ENCODE measurements around the gene ANKRD37. TPM values are rescaled to one million over a fixed set of nuclear protein-coding genes. Genes with fewer than 3 reads are reported as not detected.

The ANKRD37 gene
- total and polyA plus RNA-seq, 4 donors, result 1.2 to 7.9 (median 3.4) TPM

DNA sequence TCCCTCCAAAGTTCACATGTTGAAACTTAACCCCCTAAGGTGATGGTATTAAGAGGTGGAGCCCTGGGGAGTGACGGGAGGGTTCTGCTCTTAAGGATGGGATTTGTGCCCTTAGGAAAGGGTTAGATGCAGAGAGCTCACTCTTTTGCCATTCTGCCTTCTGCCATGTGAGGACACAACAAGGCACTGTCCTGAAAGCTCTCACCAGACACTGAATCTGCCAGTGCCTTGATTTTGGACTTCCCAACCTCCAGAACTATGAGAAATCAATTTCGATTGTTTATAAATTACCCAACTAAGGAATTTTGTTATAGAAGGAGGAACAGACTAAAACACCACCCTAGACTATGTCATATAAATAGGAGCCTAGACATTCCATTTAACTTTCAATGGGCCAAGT, 12.6 kb upstream of the ANKRD37 start:
- TF ChIP-seq, protein P1, sequence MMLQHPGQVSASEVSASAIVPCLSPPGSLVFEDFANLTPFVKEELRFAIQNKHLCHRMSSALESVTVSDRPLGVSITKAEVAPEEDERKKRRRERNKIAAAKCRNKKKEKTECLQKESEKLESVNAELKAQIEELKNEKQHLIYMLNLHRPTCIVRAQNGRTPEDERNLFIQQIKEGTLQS (IDR thresholded peaks at IDR 0.05), result no peak
- TF ChIP-seq, protein P2, sequence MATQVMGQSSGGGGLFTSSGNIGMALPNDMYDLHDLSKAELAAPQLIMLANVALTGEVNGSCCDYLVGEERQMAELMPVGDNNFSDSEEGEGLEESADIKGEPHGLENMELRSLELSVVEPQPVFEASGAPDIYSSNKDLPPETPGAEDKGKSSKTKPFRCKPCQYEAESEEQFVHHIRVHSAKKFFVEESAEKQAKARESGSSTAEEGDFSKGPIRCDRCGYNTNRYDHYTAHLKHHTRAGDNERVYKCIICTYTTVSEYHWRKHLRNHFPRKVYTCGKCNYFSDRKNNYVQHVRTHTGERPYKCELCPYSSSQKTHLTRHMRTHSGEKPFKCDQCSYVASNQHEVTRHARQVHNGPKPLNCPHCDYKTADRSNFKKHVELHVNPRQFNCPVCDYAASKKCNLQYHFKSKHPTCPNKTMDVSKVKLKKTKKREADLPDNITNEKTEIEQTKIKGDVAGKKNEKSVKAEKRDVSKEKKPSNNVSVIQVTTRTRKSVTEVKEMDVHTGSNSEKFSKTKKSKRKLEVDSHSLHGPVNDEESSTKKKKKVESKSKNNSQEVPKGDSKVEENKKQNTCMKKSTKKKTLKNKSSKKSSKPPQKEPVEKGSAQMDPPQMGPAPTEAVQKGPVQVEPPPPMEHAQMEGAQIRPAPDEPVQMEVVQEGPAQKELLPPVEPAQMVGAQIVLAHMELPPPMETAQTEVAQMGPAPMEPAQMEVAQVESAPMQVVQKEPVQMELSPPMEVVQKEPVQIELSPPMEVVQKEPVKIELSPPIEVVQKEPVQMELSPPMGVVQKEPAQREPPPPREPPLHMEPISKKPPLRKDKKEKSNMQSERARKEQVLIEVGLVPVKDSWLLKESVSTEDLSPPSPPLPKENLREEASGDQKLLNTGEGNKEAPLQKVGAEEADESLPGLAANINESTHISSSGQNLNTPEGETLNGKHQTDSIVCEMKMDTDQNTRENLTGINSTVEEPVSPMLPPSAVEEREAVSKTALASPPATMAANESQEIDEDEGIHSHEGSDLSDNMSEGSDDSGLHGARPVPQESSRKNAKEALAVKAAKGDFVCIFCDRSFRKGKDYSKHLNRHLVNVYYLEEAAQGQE (IDR thresholded peaks at IDR 0.05), result no peak
- TF ChIP-seq JUND (IDR thresholded peaks at IDR 0.05), result no peak
- no peak for TF ChIP-seq RXRA (IDR thresholded peaks at IDR 0.05)
- no peak for TF ChIP-seq TAF1 (conservative IDR thresholded peaks at IDR 0.05)
- TF ChIP-seq FOXA2 (IDR thresholded peaks at IDR 0.05), result no peak
- no peak for TF ChIP-seq YY1 (IDR thresholded peaks at IDR 0.05)
- no peak for DNase-seq (ENCODE audit: low spot score)
- H3K9me3 ChIP-seq (ENCODE audit: control insufficient read depth in 4 of 4, low read length in 3 of 4), result peaks cover 0 to 4% (median 0%) of the 10 kb centered on the region in 4 donors
- no peaks in the 10 kb centered on the region for H3K27me3 ChIP-seq (ENCODE audit: control insufficient read depth in 4 of 4, insufficient read depth in 4 of 4, low read length in 3 of 4)
- H3K4me3 ChIP-seq (ENCODE audit: low read depth in 1 of 3, low read length in 3 of 3), result no peak overlapping the region
- no peaks in the 10 kb centered on the region for H3K36me3 ChIP-seq (ENCODE audit: control insufficient read depth in 4 of 4, insufficient read depth in 3 of 4, low read depth in 1 of 4, low read length in 3 of 4)
- H3K9ac ChIP-seq (ENCODE audit: low read depth in 1 of 2, low read length in 2 of 2), result no peak overlapping the region
- peaks cover 0 to 5% (median 1%) of the 10 kb centered on the region in 4 donors for H3K4me1 ChIP-seq (ENCODE audit: control insufficient read depth in 4 of 4, insufficient read depth in 4 of 4, low read length in 3 of 4)
- WGBS, result 94% methylated on average over 2 of the region's 2 CpGs
- H3K27ac ChIP-seq (ENCODE audit: low read depth in 1 of 2, low read length in 2 of 2), result no peak overlapping the region

DNA sequence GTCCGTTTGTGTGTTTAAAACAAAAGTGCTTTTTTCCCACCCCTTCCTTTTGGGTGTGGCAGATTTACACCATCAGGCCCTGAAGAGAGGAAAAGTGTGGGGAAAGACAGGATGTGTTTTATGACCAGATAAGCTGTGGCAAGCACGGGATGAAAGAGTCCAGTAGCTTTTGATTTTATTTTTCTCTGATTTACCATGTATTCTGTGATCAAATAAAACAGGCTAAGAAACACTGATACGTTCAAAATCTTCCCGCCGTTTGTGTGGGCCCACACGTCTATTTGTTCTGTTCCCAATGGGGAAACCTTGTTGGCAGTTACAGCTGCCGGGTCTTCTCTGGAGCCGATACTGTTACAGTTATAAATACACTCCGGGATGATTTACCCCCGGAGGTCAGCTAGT, 11.7 kb upstream of the ANKRD37 start:
- DNase-seq (ENCODE audit: low spot score), result no peak
- peaks cover 0 to 4% (median 0%) of the 10 kb centered on the region in 4 donors for H3K9me3 ChIP-seq (ENCODE audit: control insufficient read depth in 4 of 4, low read length in 3 of 4)
- no peak overlapping the region for H3K9ac ChIP-seq (ENCODE audit: low read depth in 1 of 2, low read length in 2 of 2)
- H3K4me3 ChIP-seq (ENCODE audit: low read depth in 1 of 3, low read length in 3 of 3), result no peak overlapping the region
- no peaks in the 10 kb centered on the region for H3K27me3 ChIP-seq (ENCODE audit: control insufficient read depth in 4 of 4, insufficient read depth in 4 of 4, low read length in 3 of 4)
- WGBS, result 60% methylated on average over 10 of the region's 10 CpGs
- no peak overlapping the region for H3K27ac ChIP-seq (ENCODE audit: low read depth in 1 of 2, low read length in 2 of 2)
- no peaks in the 10 kb centered on the region for H3K36me3 ChIP-seq (ENCODE audit: control insufficient read depth in 4 of 4, insufficient read depth in 3 of 4, low read depth in 1 of 4, low read length in 3 of 4)
- TF ChIP-seq GABPA (IDR thresholded peaks at IDR 0.05 in 1 of 2, conservative IDR thresholded peaks at IDR 0.05 in 1 of 2), result no peak
- TF ChIP-seq, protein P3, sequence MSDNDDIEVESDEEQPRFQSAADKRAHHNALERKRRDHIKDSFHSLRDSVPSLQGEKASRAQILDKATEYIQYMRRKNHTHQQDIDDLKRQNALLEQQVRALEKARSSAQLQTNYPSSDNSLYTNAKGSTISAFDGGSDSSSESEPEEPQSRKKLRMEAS (IDR thresholded peaks at IDR 0.05), result no peak
- no peak for TF ChIP-seq RAD21 (IDR thresholded peaks at IDR 0.05)
- no peak for TF ChIP-seq HNF4G (IDR thresholded peaks at IDR 0.05)
- TF ChIP-seq FOXA1 (IDR thresholded peaks at IDR 0.05), result no peak
- TF ChIP-seq, protein P4, sequence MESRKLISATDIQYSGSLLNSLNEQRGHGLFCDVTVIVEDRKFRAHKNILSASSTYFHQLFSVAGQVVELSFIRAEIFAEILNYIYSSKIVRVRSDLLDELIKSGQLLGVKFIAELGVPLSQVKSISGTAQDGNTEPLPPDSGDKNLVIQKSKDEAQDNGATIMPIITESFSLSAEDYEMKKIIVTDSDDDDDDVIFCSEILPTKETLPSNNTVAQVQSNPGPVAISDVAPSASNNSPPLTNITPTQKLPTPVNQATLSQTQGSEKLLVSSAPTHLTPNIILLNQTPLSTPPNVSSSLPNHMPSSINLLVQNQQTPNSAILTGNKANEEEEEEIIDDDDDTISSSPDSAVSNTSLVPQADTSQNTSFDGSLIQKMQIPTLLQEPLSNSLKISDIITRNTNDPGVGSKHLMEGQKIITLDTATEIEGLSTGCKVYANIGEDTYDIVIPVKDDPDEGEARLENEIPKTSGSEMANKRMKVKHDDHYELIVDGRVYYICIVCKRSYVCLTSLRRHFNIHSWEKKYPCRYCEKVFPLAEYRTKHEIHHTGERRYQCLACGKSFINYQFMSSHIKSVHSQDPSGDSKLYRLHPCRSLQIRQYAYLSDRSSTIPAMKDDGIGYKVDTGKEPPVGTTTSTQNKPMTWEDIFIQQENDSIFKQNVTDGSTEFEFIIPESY (IDR thresholded peaks at IDR 0.05), result no peak
- no peak for TF ChIP-seq RXRA (IDR thresholded peaks at IDR 0.05)
- no peak for TF ChIP-seq HNF4A (conservative IDR thresholded peaks at IDR 0.05)
- no peak for TF ChIP-seq YY1 (IDR thresholded peaks at IDR 0.05)
- TF ChIP-seq JUND (IDR thresholded peaks at IDR 0.05), result no peak
- TF ChIP-seq, protein P1 (IDR thresholded peaks at IDR 0.05), result no peak
- TF ChIP-seq NR2F2 (IDR thresholded peaks at IDR 0.05), result no peak
- TF ChIP-seq TAF1 (conservative IDR thresholded peaks at IDR 0.05), result no peak
- TF ChIP-seq, protein P5, sequence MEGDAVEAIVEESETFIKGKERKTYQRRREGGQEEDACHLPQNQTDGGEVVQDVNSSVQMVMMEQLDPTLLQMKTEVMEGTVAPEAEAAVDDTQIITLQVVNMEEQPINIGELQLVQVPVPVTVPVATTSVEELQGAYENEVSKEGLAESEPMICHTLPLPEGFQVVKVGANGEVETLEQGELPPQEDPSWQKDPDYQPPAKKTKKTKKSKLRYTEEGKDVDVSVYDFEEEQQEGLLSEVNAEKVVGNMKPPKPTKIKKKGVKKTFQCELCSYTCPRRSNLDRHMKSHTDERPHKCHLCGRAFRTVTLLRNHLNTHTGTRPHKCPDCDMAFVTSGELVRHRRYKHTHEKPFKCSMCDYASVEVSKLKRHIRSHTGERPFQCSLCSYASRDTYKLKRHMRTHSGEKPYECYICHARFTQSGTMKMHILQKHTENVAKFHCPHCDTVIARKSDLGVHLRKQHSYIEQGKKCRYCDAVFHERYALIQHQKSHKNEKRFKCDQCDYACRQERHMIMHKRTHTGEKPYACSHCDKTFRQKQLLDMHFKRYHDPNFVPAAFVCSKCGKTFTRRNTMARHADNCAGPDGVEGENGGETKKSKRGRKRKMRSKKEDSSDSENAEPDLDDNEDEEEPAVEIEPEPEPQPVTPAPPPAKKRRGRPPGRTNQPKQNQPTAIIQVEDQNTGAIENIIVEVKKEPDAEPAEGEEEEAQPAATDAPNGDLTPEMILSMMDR (IDR thresholded peaks at IDR 0.05; ENCODE audit: low read depth, low read length, missing input control), result no peak
- TF ChIP-seq, protein P2 (IDR thresholded peaks at IDR 0.05), result no peak
- TF ChIP-seq EGR1 (IDR thresholded peaks at IDR 0.05; ENCODE audit: low read depth in 2 of 2), result no peak
- no peak for TF ChIP-seq SP1 (IDR thresholded peaks at IDR 0.05)
- TF ChIP-seq FOXA2 (IDR thresholded peaks at IDR 0.05), result no peak
- peaks cover 0 to 5% (median 1%) of the 10 kb centered on the region in 4 donors for H3K4me1 ChIP-seq (ENCODE audit: control insufficient read depth in 4 of 4, insufficient read depth in 4 of 4, low read length in 3 of 4)
